Measurements from ENCODE around the gene FAM78B.

Gene FAM78B

GRCh38 chr1:166020210-166020609 is 146.6 kb downstream of the FAM78B start:
- Histone ChIP-seq H3K9me3 (ENCODE audit: control insufficient read depth, low read length) (no peaks in the 10 kb centered on the region), H3K36me3 (ENCODE audit: control insufficient read depth, insufficient read depth, low read length) (no peaks in the 10 kb centered on the region), H3K27ac (ENCODE audit: insufficient read depth, low read depth, low read length, poor library complexity, severe bottlenecking) (no peak overlapping the region), H3K4me1 (ENCODE audit: control insufficient read depth, insufficient read depth, low read length) (no peaks in the 10 kb centered on the region), H3K4me3 (ENCODE audit: insufficient read depth, low read depth, low read length) (no peak overlapping the region), H3K27me3 (ENCODE audit: control insufficient read depth, insufficient read depth, low read length, poor library complexity, severe bottlenecking) (no peaks in the 10 kb centered on the region)
- 53 to 54% methylated on average over 3 of the region's 3 CpGs for WGBS, 2 experiments
